ENCODE measurements around the gene TEX14.

DNA sequence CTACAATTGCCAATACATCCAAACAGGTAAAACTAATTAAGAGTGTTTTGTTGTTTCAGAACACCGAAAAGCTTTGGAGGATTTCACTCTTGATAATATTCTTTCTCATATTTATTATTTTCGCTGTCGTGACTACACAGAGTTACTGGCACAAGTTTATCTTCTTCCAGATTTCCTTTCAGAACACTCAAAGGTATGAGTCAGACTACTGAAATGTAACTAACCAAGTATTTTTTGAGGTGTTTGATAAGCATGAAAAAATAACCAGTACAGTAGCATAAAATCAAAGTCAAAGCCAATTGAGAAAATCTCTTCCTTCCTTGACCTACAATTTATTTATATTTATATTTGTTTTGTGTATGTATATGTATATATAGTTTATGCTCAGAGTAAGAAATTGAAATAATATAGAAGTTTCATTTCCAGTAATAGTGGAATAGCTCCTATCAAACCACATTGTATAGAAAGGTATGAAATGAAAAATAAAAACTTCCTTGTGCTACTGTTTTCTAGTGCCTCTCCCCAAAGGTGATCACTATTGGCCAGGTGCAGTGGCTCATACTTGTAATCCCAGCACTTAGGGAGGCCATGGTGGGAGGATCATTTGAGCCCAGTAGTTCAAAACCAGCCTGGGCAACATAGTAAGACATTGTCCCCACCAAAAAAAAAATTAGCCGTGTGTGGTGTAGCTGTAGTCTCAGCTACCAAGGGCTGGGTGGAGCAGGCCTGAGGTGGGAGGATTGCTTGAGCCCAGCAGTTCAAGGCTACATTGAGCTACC, 11.5 kb upstream of the TEX14 start:
- TF ChIP-seq SIN3A (IDR thresholded peaks at IDR 0.05; ENCODE audit: borderline replicate concordance, low read depth, low read length) (no peak), RAD21 (IDR thresholded peaks at IDR 0.05; ENCODE audit: low read length) (no peak), POLR2AphosphoS5 (IDR thresholded peaks at IDR 0.05; ENCODE audit: low read depth, low read length) (no peak), EZH2phosphoT487 (IDR thresholded peaks at IDR 0.05; ENCODE audit: borderline replicate concordance, low read depth) (no peak)
- TF ChIP-seq, protein P1, sequence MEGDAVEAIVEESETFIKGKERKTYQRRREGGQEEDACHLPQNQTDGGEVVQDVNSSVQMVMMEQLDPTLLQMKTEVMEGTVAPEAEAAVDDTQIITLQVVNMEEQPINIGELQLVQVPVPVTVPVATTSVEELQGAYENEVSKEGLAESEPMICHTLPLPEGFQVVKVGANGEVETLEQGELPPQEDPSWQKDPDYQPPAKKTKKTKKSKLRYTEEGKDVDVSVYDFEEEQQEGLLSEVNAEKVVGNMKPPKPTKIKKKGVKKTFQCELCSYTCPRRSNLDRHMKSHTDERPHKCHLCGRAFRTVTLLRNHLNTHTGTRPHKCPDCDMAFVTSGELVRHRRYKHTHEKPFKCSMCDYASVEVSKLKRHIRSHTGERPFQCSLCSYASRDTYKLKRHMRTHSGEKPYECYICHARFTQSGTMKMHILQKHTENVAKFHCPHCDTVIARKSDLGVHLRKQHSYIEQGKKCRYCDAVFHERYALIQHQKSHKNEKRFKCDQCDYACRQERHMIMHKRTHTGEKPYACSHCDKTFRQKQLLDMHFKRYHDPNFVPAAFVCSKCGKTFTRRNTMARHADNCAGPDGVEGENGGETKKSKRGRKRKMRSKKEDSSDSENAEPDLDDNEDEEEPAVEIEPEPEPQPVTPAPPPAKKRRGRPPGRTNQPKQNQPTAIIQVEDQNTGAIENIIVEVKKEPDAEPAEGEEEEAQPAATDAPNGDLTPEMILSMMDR (IDR thresholded peaks at IDR 0.05): no peak

Measured in SK-N-SH (cell line).